Measurements from ENCODE around the gene VTI1A. TPM values are rescaled to one million over a fixed set of nuclear protein-coding genes. Genes with fewer than 3 reads are reported as not detected.

VTI1A gene
- total and polyA plus RNA-seq, 2 of the 8 experiments (the other 6 are each of a cell fraction or from before 2014, with no cell fraction given), result 6.0 to 20.0 TPM

GRCh38 chr10:112771733-112772132, 324.7 kb downstream of the VTI1A start:
- 74% methylated on average over 3 of the region's 3 CpGs; no CpG with 5 or more reads in 1 of the 2 experiments for WGBS, 2 experiments (ENCODE audit: extremely low coverage in 1 of 2, insufficient coverage in 1 of 2, insufficient read length in 1 of 2, insufficient replicate concordance in 2 of 2, low coverage in 1 of 2, low lambda C conversion rate in 2 of 2, missing lambda C conversion rate in 1 of 2)
- Histone ChIP-seq H2BK15ac (ENCODE audit: low read length) (no peak overlapping the region), H3K4me1 (replicated peaks in 1 of 4; ENCODE audit: control insufficient read depth in 3 of 4, insufficient read depth in 4 of 4, low read length in 3 of 4) (peaks cover 0 to 9% (median 7%) of the 10 kb centered on the region in 4 experiments; a peak in 5 of 7 replicates), H4K8ac (ENCODE audit: extremely low read depth, insufficient read depth, low read length) (no peak overlapping the region), H3K23ac (ENCODE audit: insufficient read length) (no peak overlapping the region), H3K56ac (replicated peaks; ENCODE audit: insufficient read length, low read depth, low read length) (no peak overlapping the region), H3K9me3 (ENCODE audit: insufficient read depth in 2 of 2, low read depth in 1 of 2, low read length in 1 of 2) (no peaks in the 10 kb centered on the region), H3K14ac (ENCODE audit: insufficient read length) (no peak overlapping the region), H2BK120ac (replicated peaks; ENCODE audit: low read depth, low read length) (no peak overlapping the region), H2BK20ac (ENCODE audit: low read length) (no peak overlapping the region), H2AFZ (ENCODE audit: low read length) (no peak overlapping the region), H2BK5ac (ENCODE audit: low read depth, low read length) (no peak overlapping the region), H3K27ac (ENCODE audit: low read depth, low read length) (no peak overlapping the region), H3K36me3 (ENCODE audit: control insufficient read depth in 2 of 4, insufficient read depth in 4 of 4, low read length in 3 of 4) (no peaks in the 10 kb centered on the region), H3K4me3 (ENCODE audit: extremely low read depth in 1 of 4, insufficient read depth in 2 of 4, low read depth in 3 of 4, low read length in 4 of 4) (no peak overlapping the region), H3K4ac (replicated peaks; ENCODE audit: insufficient read length, low read depth, low read length) (no peak overlapping the region), H3K18ac (ENCODE audit: extremely low read depth, low read length) (no peak overlapping the region), H4K5ac (ENCODE audit: insufficient read length, low read depth, low read length) (no peak overlapping the region), H2AK5ac (ENCODE audit: low read depth, low read length) (no peak overlapping the region), H3K23me2 (ENCODE audit: low read depth, low read length) (no peaks in the 10 kb centered on the region), H3K79me2 (ENCODE audit: control insufficient read depth in 1 of 2, insufficient read depth in 2 of 2, low read length in 2 of 2) (no peaks in the 10 kb centered on the region), H3K4me2 (ENCODE audit: insufficient read depth in 1 of 2, low read depth in 2 of 2, low read length in 2 of 2) (no peak overlapping the region), H4K91ac (replicated peaks; ENCODE audit: insufficient read length, low read length) (no peak overlapping the region), H2BK12ac (ENCODE audit: low read depth, low read length) (no peak overlapping the region), H3K27me3 (replicated peaks in 1 of 4; ENCODE audit: control insufficient read depth in 3 of 4, extremely low read depth in 1 of 4, insufficient read depth in 3 of 4, low read length in 3 of 4) (no peaks in the 10 kb centered on the region), H4K20me1 (replicated peaks in 1 of 2; ENCODE audit: control insufficient read depth in 1 of 2, insufficient read depth in 2 of 2, low read length in 2 of 2) (no peaks in the 10 kb centered on the region), H3K9ac (replicated peaks in 1 of 4; ENCODE audit: extremely low read depth in 1 of 4, low read depth in 3 of 4, low read length in 3 of 4) (no peak overlapping the region), H3K79me1 (ENCODE audit: low read depth, low read length) (no peaks in the 10 kb centered on the region)
- ChIA-PET CTCF (ENCODE audit: partially characterized antibody) (interaction anchor here (0.8 kb wide), 1 partner anchor 9 kb away, joined by 3 read pairs; no protein-coding TSS in a partner anchor), POLR2A (ENCODE audit: partially characterized antibody) (no interaction called here)
- no peak for FAIRE-seq
- no peak for DNase-seq (ENCODE audit: low read depth in 1 of 2, low spot score in 2 of 2)
- TF ChIP-seq SRF (IDR thresholded peaks at IDR 0.05; ENCODE audit: low read depth, low read length) (no peak), TEAD4 (IDR thresholded peaks at IDR 0.05; ENCODE audit: low read depth, low read length) (no peak), KDM4A (IDR thresholded peaks at IDR 0.05; ENCODE audit: low read depth, low read length, severe bottlenecking) (no peak), SP4 (IDR thresholded peaks at IDR 0.05; ENCODE audit: low read length) (no peak)
- TF ChIP-seq, protein P1, sequence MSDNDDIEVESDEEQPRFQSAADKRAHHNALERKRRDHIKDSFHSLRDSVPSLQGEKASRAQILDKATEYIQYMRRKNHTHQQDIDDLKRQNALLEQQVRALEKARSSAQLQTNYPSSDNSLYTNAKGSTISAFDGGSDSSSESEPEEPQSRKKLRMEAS (IDR thresholded peaks at IDR 0.05), result no peak
